ENCODE data around the gene EPGN.

Gene EPGN

DNA sequence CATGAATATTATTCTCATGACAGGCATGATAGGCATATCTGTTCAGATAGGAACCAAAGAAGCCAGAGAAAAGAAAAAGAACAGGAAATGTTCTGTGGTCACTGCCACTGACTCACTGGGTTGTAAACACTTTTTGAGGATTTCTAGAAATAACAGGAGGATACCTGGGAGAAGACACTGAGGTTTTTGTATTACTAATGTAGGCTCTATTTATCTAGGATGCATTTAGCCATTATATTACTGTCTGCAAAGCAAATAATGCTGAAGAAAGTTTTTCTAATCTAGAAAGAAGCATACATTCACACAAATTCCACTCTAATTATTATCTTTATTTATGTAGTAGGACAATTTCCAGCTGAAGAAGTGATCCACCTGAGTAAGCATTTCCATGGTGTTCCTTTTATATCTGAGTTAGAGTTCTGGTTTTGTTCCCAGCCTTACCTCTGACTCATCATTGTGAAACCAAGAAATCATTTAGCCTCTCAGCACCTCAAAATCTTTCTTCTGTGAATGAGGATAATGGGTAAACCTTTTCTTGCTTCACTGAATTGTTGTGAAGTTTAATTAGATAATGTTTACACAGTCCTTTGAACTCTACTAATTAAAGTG lies 40.2 kb upstream of the EPGN start:
- TF ChIP-seq, protein P1, sequence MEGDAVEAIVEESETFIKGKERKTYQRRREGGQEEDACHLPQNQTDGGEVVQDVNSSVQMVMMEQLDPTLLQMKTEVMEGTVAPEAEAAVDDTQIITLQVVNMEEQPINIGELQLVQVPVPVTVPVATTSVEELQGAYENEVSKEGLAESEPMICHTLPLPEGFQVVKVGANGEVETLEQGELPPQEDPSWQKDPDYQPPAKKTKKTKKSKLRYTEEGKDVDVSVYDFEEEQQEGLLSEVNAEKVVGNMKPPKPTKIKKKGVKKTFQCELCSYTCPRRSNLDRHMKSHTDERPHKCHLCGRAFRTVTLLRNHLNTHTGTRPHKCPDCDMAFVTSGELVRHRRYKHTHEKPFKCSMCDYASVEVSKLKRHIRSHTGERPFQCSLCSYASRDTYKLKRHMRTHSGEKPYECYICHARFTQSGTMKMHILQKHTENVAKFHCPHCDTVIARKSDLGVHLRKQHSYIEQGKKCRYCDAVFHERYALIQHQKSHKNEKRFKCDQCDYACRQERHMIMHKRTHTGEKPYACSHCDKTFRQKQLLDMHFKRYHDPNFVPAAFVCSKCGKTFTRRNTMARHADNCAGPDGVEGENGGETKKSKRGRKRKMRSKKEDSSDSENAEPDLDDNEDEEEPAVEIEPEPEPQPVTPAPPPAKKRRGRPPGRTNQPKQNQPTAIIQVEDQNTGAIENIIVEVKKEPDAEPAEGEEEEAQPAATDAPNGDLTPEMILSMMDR (IDR thresholded peaks at IDR 0.05; ENCODE audit: extremely low read depth, insufficient read depth, missing control alignments) = no peak
- DNase-seq (ENCODE audit: low spot score) = no peak
- in situ Hi-C loops (cut with MboI; ENCODE audit: low pct_unique_long_range_greater_than_20kb, low sequenced_read_pairs, unreplicated experiment) = no loop called here

DNA sequence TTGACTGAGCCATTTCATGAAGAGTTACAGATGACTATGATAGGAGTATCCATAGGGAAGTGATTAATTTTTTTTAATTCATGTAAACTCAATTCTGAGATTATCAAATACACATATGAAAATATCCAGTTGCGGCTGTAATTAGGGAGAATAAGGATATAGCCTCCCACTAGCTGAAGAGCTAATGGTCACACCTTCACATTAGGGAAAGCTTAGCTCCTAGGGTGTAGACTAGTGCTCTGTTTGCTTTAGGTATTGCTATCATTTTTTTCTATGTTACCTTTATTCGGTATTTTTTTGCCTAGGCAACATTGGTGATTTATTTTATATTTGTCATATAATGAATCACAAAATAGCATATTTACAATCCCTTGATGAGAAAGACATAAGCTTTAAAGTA lies 39.6 kb upstream of the EPGN start:
- in situ Hi-C loops (cut with MboI; ENCODE audit: low pct_unique_long_range_greater_than_20kb, low sequenced_read_pairs, unreplicated experiment) = no loop called here
- TF ChIP-seq, protein P1 (IDR thresholded peaks at IDR 0.05; ENCODE audit: extremely low read depth, insufficient read depth, missing control alignments) = no peak
- DNase-seq (ENCODE audit: low spot score) = no peak

DNA sequence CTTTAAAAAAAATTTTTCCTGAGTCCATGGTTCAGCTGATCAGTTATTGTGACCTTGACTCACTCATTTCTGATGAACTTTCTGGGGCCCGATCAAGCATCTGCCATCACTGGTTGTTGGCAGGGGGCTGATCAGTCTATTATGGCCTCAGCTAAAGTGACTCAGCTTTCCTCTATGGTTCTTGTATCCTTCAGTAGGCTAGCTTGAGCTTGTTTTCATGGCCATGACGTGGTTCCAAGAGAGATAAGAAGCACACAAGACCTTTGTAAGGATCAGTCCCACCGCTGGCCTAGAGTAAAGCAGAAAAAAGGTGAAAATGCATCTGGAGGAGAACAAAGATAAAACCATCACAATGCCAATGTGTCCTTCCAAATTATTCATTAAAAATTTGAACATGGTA lies 29.8 kb upstream of the EPGN start:
- in situ Hi-C loops (cut with MboI; ENCODE audit: low pct_unique_long_range_greater_than_20kb, low sequenced_read_pairs, unreplicated experiment) = no loop called here
- DNase-seq (ENCODE audit: low spot score) = no peak
- TF ChIP-seq, protein P1 (IDR thresholded peaks at IDR 0.05; ENCODE audit: extremely low read depth, insufficient read depth, missing control alignments) = no peak

DNA sequence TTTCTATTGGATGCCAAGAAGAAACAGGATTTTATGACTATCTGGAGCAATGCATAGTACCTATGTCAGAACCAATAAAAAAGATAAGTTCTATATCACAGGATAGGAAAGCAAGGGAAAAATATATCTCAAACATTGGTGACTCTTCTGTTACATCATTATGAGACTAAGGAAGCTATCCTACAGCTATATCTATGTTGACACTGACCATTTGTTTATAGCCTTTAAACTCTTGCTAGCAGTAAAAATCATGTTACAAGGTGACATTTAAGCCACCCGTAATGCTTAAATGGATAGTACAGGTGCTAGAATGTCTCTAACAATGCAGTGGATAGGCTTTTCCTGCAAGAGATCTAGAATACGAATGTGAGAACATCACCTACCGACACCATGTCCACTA lies 28.6 kb upstream of the EPGN start:
- in situ Hi-C loops (cut with MboI; ENCODE audit: low pct_unique_long_range_greater_than_20kb, low sequenced_read_pairs, unreplicated experiment) = no loop called here
- no peak for DNase-seq (ENCODE audit: low spot score)
- TF ChIP-seq, protein P1 (IDR thresholded peaks at IDR 0.05; ENCODE audit: extremely low read depth, insufficient read depth, missing control alignments) = no peak

DNA sequence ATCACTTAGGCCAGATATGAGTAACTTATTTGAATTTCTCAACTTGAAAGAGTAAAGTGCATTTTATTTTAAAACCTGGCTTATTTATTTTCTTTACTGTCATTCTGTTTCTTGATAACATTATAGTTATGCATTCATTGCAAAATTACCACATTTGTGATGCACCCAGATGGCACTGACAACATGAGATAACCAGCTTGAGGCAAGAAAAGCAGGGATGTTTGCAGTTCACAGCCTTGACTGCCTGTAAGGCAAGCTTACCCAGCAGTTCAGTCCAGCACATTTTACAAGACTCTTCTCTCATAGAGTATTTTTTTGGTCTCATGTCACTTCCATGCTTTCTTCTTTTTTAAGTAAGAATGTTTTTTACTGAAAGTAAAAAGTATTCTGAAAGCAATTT lies 25.3 kb upstream of the EPGN start:
- TF ChIP-seq, protein P1 (IDR thresholded peaks at IDR 0.05; ENCODE audit: extremely low read depth, insufficient read depth, missing control alignments) = no peak
- in situ Hi-C loops (cut with MboI; ENCODE audit: low pct_unique_long_range_greater_than_20kb, low sequenced_read_pairs, unreplicated experiment) = no loop called here
- DNase-seq (ENCODE audit: low spot score) = no peak

DNA sequence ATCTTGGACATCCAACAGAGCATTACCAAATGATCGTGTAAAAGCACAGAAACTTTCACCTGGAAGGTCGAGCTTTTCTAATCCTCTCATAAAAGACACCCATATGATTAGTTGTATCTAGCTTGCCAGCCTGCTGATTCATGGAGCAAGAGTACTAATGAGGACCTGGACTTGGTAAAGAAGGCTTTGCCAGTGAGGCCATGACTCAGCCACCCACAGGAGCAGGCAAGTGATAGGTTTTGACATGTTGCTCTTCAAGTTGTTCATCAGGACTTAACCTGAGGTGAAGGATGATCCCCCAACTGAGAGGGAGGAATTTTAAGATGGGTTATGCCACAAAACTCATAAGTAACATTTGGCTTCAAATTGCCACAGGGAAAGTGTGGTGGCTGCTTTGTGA lies 24.7 kb upstream of the EPGN start:
- DNase-seq (ENCODE audit: low spot score) = no peak
- TF ChIP-seq, protein P1 (IDR thresholded peaks at IDR 0.05; ENCODE audit: extremely low read depth, insufficient read depth, missing control alignments) = no peak
- in situ Hi-C loops (cut with MboI; ENCODE audit: low pct_unique_long_range_greater_than_20kb, low sequenced_read_pairs, unreplicated experiment) = no loop called here

DNA sequence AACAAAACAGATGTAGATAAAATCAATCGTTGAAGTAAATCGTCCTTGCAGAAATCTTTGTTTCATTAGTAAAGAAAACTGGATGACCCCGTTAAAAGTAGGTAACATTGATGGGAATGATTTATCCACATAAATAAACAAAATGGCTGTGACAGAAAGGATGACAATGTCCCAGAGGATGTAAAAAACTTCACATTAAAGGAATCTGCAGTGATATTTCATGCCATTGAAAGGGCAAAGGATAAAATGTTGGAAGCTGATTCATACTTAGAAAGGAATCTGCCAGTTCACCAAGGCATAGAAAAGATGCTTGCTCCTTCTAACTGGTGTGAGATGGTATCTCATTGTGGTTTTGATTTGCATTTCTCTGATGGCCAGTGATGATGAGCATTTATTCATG lies 24.2 kb upstream of the EPGN start:
- TF ChIP-seq, protein P1 (IDR thresholded peaks at IDR 0.05; ENCODE audit: extremely low read depth, insufficient read depth, missing control alignments) = no peak
- no peak for DNase-seq (ENCODE audit: low spot score)
- in situ Hi-C loops (cut with MboI; ENCODE audit: low pct_unique_long_range_greater_than_20kb, low sequenced_read_pairs, unreplicated experiment) = no loop called here
